GM12878 (cell line): ENCODE measurements around the gene PRR7. TPM values are rescaled to one million over a fixed set of nuclear protein-coding genes. Genes with fewer than 3 reads are reported as not detected.

ENCODE experiments used
- BCL11A ChIP-seq: IDR thresholded peaks from 2 replicates; pipeline ENCODE4 v1.6.1; 2011; ENCODE audit warnings: low read depth, low read length
- CBX5 ChIP-seq: sonication (generic); IDR thresholded peaks from 2 replicates; pipeline ENCODE4 v1.6.1; 2016; ENCODE audit warnings: low read depth, moderate library complexity, mild to moderate bottlenecking, inconsistent platforms
- FOXK2 ChIP-seq: fragments of 450-650 bp; IDR thresholded peaks from 2 replicates; pipeline ENCODE4 v1.6.1; 2017; ENCODE audit warnings: mild to moderate bottlenecking, moderate library complexity
- HDAC2 ChIP-seq: fragments of 200-600 bp; sonication (generic); IDR thresholded peaks from 2 replicates; pipeline ENCODE4 v1.6.1; 2017
- KLF5 ChIP-seq: fragments of 450-650 bp; IDR thresholded peaks from 2 replicates; pipeline ENCODE4 v1.6.1; 2014; ENCODE audit warnings: mild to moderate bottlenecking; ENCODE audit not compliant: partially characterized antibody
- MEF2B ChIP-seq: fragments of 450-650 bp; IDR thresholded peaks from 2 replicates; pipeline ENCODE4 v1.6.1; 2018; ENCODE audit warnings: mild to moderate bottlenecking, moderate library complexity; ENCODE audit not compliant: partially characterized antibody, poor library complexity, severe bottlenecking
- MTA3 ChIP-seq: IDR thresholded peaks from 2 replicates; pipeline ENCODE4 v1.6.1; 2012; ENCODE audit warnings: low read length, inconsistent platforms, borderline replicate concordance
- MYB ChIP-seq: fragments of 150-350 bp; IDR thresholded peaks from 2 replicates; pipeline ENCODE4 v1.6.1; 2014; ENCODE audit warnings: mild to moderate bottlenecking, low read depth, low read length, borderline replicate concordance
- NFXL1 ChIP-seq: fragments of 450-650 bp; IDR thresholded peaks from 2 replicates; pipeline ENCODE4 v1.6.1; 2017; ENCODE audit warnings: antibody characterized with exemption, mild to moderate bottlenecking, borderline replicate concordance
- PML ChIP-seq: IDR thresholded peaks from 2 replicates; pipeline ENCODE4 v1.6.1; 2012; ENCODE audit warnings: low read length, inconsistent platforms
- POLR2AphosphoS5 ChIP-seq: IDR thresholded peaks from 2 replicates; pipeline ENCODE4 v1.6.1; 2011; ENCODE audit warnings: mild to moderate bottlenecking, low read length, inconsistent platforms
- RUNX3 ChIP-seq: IDR thresholded peaks from 2 replicates; pipeline ENCODE4 v1.6.1; 2012; ENCODE audit warnings: low read length, inconsistent platforms
- SP1 ChIP-seq: IDR thresholded peaks from one replicate; pipeline ENCODE4 v1.6.1; 2011; ENCODE audit warnings: low read depth, low read length
- SRF ChIP-seq, 2 experiments: IDR thresholded peaks; 2 replicates each; pipeline ENCODE4 v1.6.1; 2011; ENCODE audit warnings: low read depth in 2 of 2, low read length in 2 of 2, mild to moderate bottlenecking in 1 of 2, moderate library complexity in 1 of 2
- TCF3 ChIP-seq: IDR thresholded peaks from 2 replicates; pipeline ENCODE4 v1.6.1; 2012; ENCODE audit warnings: low read depth, mild to moderate bottlenecking, low read length, borderline replicate concordance; ENCODE audit not compliant: insufficient read depth
- polyA plus RNA-seq, 11 experiments: library from polyadenylated mRNA; depleted of rRNA in 4 of 11; unstranded in 6 of 11; stranded (reverse) in 5 of 11; fragments of >200 nt; fragmentation: Nextera tagmentation in 4 of 11; fragmentation: Illumina TruSeq in 1 of 11; extraction: Ambion mirVana in 4 of 11; extraction: Trizol in 1 of 11; gene quantifications; 1 replicate in 1 of 11; 2 replicates in 10 of 11; pipeline versions ENCODE4 v1.2.1 to v1.2.3, GENCODE V29; 2011 to 2016; ENCODE audit warnings: inconsistent platforms in 2 of 11, missing spikeins in 2 of 11, low read depth in 1 of 11
- total RNA-seq, 4 experiments: library from RNA; depleted of rRNA in 3 of 4; stranded (reverse); fragments of >200 nt in 3 of 4; fragmentation: Illumina TruSeq in 1 of 4; extraction: Trizol in 1 of 4; gene quantifications; 2 replicates each; pipeline versions ENCODE4 v1.2.1 to v1.2.3, GENCODE V29; 2013 to 2021
- TF ChIP-seq, protein P1 (sequence below): IDR thresholded peaks from 2 replicates; pipeline ENCODE4 v1.6.1; 2011; ENCODE audit warnings: low read depth, mild to moderate bottlenecking, low read length, moderate library complexity, borderline replicate concordance; ENCODE audit errors: extremely low read depth
- TF ChIP-seq, protein P2 (sequence below): fragments of 450-650 bp; IDR thresholded peaks from 2 replicates; pipeline ENCODE4 v1.6.1; 2017; ENCODE audit warnings: mild to moderate bottlenecking, moderate library complexity
- TF ChIP-seq, protein P3 (sequence below): fragments of 450-650 bp; IDR thresholded peaks from 2 replicates; pipeline ENCODE4 v1.6.1; 2017; ENCODE audit warnings: mild to moderate bottlenecking
- TF ChIP-seq, protein P4 (sequence below): fragments of 150-350 bp; IDR thresholded peaks from 2 replicates; pipeline ENCODE4 v1.6.1; 2016; ENCODE audit warnings: low read depth, low read length
- TF ChIP-seq, protein P5 (sequence below): IDR thresholded peaks from 2 replicates; pipeline ENCODE4 v1.6.1; 2011; ENCODE audit warnings: low read depth, low read length, improper control_type of control experiment, borderline replicate concordance

The PRR7 gene
- total and polyA plus RNA-seq, 10 of the 15 experiments (the other 5 are each of a cell fraction or from before 2014, with no cell fraction given): 0.09 to 18.8 (median 4.6) TPM; not detected in 2

DNA sequence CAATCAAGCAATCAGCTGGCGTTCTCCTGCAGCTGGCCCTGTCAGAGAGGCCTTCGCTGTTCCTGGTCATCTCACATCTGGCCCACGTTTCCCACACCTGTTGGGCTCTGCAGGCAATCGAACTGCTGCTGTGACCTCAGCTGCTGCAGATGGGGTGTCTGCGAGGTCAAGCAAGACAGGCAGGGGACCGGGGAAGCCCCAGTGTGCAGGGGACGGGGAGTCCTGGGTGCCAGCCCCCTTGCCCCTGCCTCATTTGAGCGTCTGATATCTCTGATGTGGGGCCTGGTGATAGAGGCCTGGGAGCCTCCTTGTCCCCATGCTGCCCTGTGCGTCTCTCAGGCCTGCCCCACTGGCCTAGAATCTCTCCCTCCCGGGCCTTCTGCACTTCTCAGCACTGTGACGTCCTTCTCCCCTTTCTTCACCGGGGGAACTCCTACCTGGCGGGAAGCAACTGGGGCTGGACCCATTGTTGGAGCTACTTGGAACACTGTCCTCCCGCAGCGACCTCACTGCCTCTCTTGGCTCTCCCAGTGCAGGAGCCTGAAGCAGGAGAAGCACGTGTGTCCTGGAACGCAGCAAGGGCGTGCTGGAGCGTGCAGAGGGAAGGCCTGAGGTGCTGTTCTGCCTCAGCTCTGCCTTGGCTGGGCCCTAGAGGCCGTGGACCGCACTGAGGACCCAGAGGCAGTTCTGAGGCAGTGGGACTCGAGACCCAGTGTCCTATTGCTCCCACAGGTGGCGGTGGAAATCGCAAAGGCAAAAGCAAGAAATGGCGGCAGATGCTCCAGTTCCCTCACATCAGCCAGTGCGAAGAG lies 16.3 kb upstream of the PRR7 start (continued):
- TF ChIP-seq, protein P1, sequence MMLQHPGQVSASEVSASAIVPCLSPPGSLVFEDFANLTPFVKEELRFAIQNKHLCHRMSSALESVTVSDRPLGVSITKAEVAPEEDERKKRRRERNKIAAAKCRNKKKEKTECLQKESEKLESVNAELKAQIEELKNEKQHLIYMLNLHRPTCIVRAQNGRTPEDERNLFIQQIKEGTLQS: no peak
- TF ChIP-seq HDAC2 (no peak), TCF3 (peak; percentile 90), MTA3 (no peak), NFXL1 (no peak), RUNX3 (no peak), MEF2B (no peak), FOXK2 (no peak), PML (no peak), POLR2AphosphoS5 (peak; percentile 22; the same call in 1 of the 2 replicates), MYB (no peak), SP1 (no peak), CBX5 (no peak), KLF5 (no peak), BCL11A (no peak), SRF (IDR thresholded peaks at IDR 0.05; ENCODE audit: low read depth in 2 of 2, low read length in 2 of 2) (no peak)
- TF ChIP-seq, protein P2, sequence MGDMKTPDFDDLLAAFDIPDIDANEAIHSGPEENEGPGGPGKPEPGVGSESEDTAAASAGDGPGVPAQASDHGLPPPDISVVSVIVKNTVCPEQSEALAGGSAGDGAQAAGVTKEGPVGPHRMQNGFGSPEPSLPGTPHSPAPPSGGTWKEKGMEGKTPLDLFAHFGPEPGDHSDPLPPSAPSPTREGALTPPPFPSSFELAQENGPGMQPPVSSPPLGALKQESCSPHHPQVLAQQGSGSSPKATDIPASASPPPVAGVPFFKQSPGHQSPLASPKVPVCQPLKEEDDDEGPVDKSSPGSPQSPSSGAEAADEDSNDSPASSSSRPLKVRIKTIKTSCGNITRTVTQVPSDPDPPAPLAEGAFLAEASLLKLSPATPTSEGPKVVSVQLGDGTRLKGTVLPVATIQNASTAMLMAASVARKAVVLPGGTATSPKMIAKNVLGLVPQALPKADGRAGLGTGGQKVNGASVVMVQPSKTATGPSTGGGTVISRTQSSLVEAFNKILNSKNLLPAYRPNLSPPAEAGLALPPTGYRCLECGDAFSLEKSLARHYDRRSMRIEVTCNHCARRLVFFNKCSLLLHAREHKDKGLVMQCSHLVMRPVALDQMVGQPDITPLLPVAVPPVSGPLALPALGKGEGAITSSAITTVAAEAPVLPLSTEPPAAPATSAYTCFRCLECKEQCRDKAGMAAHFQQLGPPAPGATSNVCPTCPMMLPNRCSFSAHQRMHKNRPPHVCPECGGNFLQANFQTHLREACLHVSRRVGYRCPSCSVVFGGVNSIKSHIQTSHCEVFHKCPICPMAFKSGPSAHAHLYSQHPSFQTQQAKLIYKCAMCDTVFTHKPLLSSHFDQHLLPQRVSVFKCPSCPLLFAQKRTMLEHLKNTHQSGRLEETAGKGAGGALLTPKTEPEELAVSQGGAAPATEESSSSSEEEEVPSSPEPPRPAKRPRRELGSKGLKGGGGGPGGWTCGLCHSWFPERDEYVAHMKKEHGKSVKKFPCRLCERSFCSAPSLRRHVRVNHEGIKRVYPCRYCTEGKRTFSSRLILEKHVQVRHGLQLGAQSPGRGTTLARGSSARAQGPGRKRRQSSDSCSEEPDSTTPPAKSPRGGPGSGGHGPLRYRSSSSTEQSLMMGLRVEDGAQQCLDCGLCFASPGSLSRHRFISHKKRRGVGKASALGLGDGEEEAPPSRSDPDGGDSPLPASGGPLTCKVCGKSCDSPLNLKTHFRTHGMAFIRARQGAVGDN: peak; percentile 82
- TF ChIP-seq, protein P3, sequence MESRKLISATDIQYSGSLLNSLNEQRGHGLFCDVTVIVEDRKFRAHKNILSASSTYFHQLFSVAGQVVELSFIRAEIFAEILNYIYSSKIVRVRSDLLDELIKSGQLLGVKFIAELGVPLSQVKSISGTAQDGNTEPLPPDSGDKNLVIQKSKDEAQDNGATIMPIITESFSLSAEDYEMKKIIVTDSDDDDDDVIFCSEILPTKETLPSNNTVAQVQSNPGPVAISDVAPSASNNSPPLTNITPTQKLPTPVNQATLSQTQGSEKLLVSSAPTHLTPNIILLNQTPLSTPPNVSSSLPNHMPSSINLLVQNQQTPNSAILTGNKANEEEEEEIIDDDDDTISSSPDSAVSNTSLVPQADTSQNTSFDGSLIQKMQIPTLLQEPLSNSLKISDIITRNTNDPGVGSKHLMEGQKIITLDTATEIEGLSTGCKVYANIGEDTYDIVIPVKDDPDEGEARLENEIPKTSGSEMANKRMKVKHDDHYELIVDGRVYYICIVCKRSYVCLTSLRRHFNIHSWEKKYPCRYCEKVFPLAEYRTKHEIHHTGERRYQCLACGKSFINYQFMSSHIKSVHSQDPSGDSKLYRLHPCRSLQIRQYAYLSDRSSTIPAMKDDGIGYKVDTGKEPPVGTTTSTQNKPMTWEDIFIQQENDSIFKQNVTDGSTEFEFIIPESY: no peak
- TF ChIP-seq, protein P4, sequence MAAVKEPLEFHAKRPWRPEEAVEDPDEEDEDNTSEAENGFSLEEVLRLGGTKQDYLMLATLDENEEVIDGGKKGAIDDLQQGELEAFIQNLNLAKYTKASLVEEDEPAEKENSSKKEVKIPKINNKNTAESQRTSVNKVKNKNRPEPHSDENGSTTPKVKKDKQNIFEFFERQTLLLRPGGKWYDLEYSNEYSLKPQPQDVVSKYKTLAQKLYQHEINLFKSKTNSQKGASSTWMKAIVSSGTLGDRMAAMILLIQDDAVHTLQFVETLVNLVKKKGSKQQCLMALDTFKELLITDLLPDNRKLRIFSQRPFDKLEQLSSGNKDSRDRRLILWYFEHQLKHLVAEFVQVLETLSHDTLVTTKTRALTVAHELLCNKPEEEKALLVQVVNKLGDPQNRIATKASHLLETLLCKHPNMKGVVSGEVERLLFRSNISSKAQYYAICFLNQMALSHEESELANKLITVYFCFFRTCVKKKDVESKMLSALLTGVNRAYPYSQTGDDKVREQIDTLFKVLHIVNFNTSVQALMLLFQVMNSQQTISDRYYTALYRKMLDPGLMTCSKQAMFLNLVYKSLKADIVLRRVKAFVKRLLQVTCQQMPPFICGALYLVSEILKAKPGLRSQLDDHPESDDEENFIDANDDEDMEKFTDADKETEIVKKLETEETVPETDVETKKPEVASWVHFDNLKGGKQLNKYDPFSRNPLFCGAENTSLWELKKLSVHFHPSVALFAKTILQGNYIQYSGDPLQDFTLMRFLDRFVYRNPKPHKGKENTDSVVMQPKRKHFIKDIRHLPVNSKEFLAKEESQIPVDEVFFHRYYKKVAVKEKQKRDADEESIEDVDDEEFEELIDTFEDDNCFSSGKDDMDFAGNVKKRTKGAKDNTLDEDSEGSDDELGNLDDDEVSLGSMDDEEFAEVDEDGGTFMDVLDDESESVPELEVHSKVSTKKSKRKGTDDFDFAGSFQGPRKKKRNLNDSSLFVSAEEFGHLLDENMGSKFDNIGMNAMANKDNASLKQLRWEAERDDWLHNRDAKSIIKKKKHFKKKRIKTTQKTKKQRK: no peak
- TF ChIP-seq, protein P5, sequence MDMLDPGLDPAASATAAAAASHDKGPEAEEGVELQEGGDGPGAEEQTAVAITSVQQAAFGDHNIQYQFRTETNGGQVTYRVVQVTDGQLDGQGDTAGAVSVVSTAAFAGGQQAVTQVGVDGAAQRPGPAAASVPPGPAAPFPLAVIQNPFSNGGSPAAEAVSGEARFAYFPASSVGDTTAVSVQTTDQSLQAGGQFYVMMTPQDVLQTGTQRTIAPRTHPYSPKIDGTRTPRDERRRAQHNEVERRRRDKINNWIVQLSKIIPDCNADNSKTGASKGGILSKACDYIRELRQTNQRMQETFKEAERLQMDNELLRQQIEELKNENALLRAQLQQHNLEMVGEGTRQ: no peak
